Activated CD8-positive, alpha-beta T cell treated with anti-CD3 and anti-CD28 coated beads, Interleukin-2, amount 10 ng/mL, durations not matched to agents 7 days and 5 days (primary cell): Measurements from ENCODE around the gene TMEM38B. TPM values are rescaled to one million over a fixed set of nuclear protein-coding genes. Genes with fewer than 3 reads are reported as not detected.

ENCODE experiments used
- ATAC-seq: fragments of 150-1000 bp; cut with Tn5 transposase; one replicate; pipeline ENCODE4 v1.10.0; 2021; ENCODE audit warnings: moderate library complexity
- CTCF ChIA-PET: fragments of 350-600 bp; sonication (Branson Sonifier 250); formaldehyde crosslinking; loops from one replicate; lab custom pipeline; 2021; ENCODE audit warnings: antibody characterized with exemption; lab: Charles Lee
- POLR2A ChIA-PET: fragments of 350-600 bp; sonication (Branson Sonifier 250); formaldehyde crosslinking; loops from one replicate; lab custom pipeline; 2021; ENCODE audit warnings: antibody characterized with exemption; lab: Charles Lee
- DNase-seq: peaks from one replicate; pipeline ENCODE4 v3.0.0-alpha.2; 2020
- H3K27ac Mint-ChIP-seq: one replicate; pipeline ENCODE4 v1.8.0; 2021; ENCODE audit warnings: mild to moderate bottlenecking, mixed read lengths
- H3K27me3 Mint-ChIP-seq: one replicate; pipeline ENCODE4 v1.8.0; 2021; ENCODE audit warnings: low read depth, mixed read lengths
- H3K36me3 Mint-ChIP-seq: one replicate; pipeline ENCODE4 v1.8.0; 2021; ENCODE audit warnings: low read depth, mixed read lengths
- H3K4me1 Mint-ChIP-seq: one replicate; pipeline ENCODE4 v1.8.0; 2021; ENCODE audit warnings: low read depth, mixed read lengths
- H3K4me3 Mint-ChIP-seq: one replicate; pipeline ENCODE4 v1.8.0; 2021; ENCODE audit warnings: mild to moderate bottlenecking, mixed read lengths
- H3K9me3 Mint-ChIP-seq: one replicate; pipeline ENCODE4 v1.8.0; 2022; ENCODE audit warnings: mixed read lengths; ENCODE audit not compliant: insufficient read depth
- total RNA-seq, 2 experiments: library from RNA; stranded (reverse); gene quantifications; one replicate each; pipeline ENCODE4 v1.2.3, GENCODE V29; 2021

The TMEM38B gene
- 1 to 10 TPM; 6.4 to 7.5 TPM for total RNA-seq

DNA sequence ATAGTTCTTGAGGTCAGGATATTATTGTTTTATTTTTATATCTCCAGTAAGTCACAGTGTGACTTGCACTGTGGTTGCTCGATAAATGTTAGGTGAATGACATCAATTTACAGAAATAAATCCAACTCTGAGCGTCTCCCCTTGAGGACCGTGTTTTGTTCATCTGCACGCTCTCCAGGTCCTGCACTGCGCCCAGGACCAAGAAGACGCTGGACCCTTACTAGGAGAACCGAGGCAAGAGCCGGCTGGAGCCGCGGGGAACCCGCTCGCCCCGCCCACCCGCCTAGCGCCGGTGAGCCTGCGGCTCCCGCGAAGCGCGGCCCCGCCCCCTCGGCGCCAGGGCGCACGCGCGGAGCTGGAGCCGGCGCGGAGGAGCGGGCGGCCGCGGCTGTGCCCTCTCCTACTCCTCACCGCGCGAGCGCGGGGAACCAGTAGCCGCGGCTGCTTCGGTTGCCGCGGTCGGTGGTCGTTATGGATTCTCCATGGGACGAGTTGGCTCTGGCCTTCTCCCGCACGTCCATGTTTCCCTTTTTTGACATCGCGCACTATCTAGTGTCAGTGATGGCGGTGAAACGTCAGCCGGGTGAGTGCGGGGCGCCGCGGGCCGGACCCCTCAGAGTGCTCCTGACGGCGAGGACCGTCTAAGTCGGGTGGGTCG is at the start of gene TMEM38B:
TSS of gene TMEM38B (plus strand) at position 352 of the 658 bp plus-strand sequence. CDS start at position 472, 120 bp downstream.
- Mint-ChIP-seq H3K4me1 (peaks cover 15% of the 10 kb centered on the region), H3K4me3 (peak within 1 kb of the TSS; percentile 81), H3K27ac (peak within 1 kb of the TSS; percentile 48), H3K36me3 (no peaks in the 10 kb centered on the region), H3K27me3 (peaks cover 19% of the 10 kb centered on the region), H3K9me3 (no peaks in the 10 kb centered on the region)
- POLR2A ChIA-PET: interaction anchor here (1.0 kb wide), 1 partner anchor 13 kb away, joined by 3 read pairs; no protein-coding TSS in a partner anchor
- CTCF ChIA-PET: interaction anchor here (1.3 to 1.7 kb wide), 2 partner anchors 11 to 24 kb away, joined by 4 to 10 read pairs; no protein-coding TSS in a partner anchor
- DNase-seq (peak; percentile 76), ATAC-seq (peak; percentile 94)

- no peaks in the 10 kb centered on the region for H3K4me1 Mint-ChIP-seq
- no peaks in the 10 kb centered on the region for H3K9me3 Mint-ChIP-seq
- no peak for DNase-seq
- H3K36me3 Mint-ChIP-seq: peaks cover 4% of the 10 kb centered on the region
- ATAC-seq: no peak
- no peak overlapping the region for H3K4me3 Mint-ChIP-seq
- POLR2A ChIA-PET: no interaction called here
- H3K27me3 Mint-ChIP-seq: no peaks in the 10 kb centered on the region
- H3K27ac Mint-ChIP-seq: no peak overlapping the region
- CTCF ChIA-PET: interaction anchor here (1.5 kb wide), 1 partner anchor 9 kb away, joined by 4 read pairs; no protein-coding TSS in a partner anchor
Observed at GRCh38 chr9:105646879-105647594, 47.3 kb upstream of the TMEM38B start.

- ChIA-PET POLR2A (no interaction called here), CTCF (interaction anchor here (0.6 to 1.5 kb wide), 4 partner anchors 9 to 17 kb away, joined by 3 to 5 read pairs (median 4); no protein-coding TSS in a partner anchor)
- Mint-ChIP-seq H3K4me1 (no peaks in the 10 kb centered on the region), H3K4me3 (no peak overlapping the region), H3K27me3 (no peaks in the 10 kb centered on the region), H3K36me3 (peaks cover 2% of the 10 kb centered on the region), H3K27ac (no peak overlapping the region), H3K9me3 (no peaks in the 10 kb centered on the region)
- ATAC-seq: no peak
- DNase-seq: no peak
Observed at GRCh38 chr9:105647595-105648349, 46.6 kb upstream of the TMEM38B start.

- Mint-ChIP-seq H3K27me3 (peaks cover 18% of the 10 kb centered on the region), H3K36me3 (no peaks in the 10 kb centered on the region), H3K9me3 (no peaks in the 10 kb centered on the region), H3K4me1 (peaks cover 8% of the 10 kb centered on the region), H3K27ac (no peak overlapping the region), H3K4me3 (no peak overlapping the region)
- DNase-seq: no peak
- ChIA-PET POLR2A (no interaction called here), CTCF (interaction anchor here (1.2 kb wide), 1 partner anchor 14 kb away, joined by 3 read pairs; no protein-coding TSS in a partner anchor)
- ATAC-seq: no peak
Observed at GRCh38 chr9:105651806-105652205, 42.5 kb upstream of the TMEM38B start.

GRCh38 chr9:105656131-105656921 is 38.0 kb upstream of the TMEM38B start:
- ChIA-PET CTCF (no interaction called here), POLR2A (no interaction called here)
- peaks cover 37% of the 10 kb centered on the region for H3K27me3 Mint-ChIP-seq
- no peak overlapping the region for H3K27ac Mint-ChIP-seq
- DNase-seq (no peak), ATAC-seq (peak; percentile 70)
- no peaks in the 10 kb centered on the region for H3K9me3 Mint-ChIP-seq
- H3K4me3 Mint-ChIP-seq: peak overlapping the region; percentile 65
- peaks cover 8% of the 10 kb centered on the region for H3K4me1 Mint-ChIP-seq
- no peaks in the 10 kb centered on the region for H3K36me3 Mint-ChIP-seq

GRCh38 chr9:105658351-105658750 is 36.0 kb upstream of the TMEM38B start:
- Mint-ChIP-seq H3K4me3 (no peak overlapping the region), H3K9me3 (no peaks in the 10 kb centered on the region), H3K36me3 (no peaks in the 10 kb centered on the region), H3K27me3 (peaks cover 37% of the 10 kb centered on the region), H3K4me1 (peaks cover 8% of the 10 kb centered on the region), H3K27ac (no peak overlapping the region)
- POLR2A ChIA-PET: no interaction called here
- ATAC-seq (no peak), DNase-seq (no peak)
- CTCF ChIA-PET: interaction anchor here (1.4 kb wide), 1 partner anchor 17 kb away, joined by 3 read pairs; no protein-coding TSS in a partner anchor

GRCh38 chr9:105661011-105661410 is 33.3 kb upstream of the TMEM38B start:
- H3K36me3 Mint-ChIP-seq: no peaks in the 10 kb centered on the region
- no peaks in the 10 kb centered on the region for H3K9me3 Mint-ChIP-seq
- H3K27ac Mint-ChIP-seq: no peak overlapping the region
- ChIA-PET CTCF (interaction anchor here (1.0 to 1.6 kb wide), 2 partner anchors 52 to 57 kb away, joined by 3 read pairs; no protein-coding TSS in a partner anchor), POLR2A (no interaction called here)
- H3K27me3 Mint-ChIP-seq: peaks cover 26% of the 10 kb centered on the region
- ATAC-seq (no peak), DNase-seq (no peak)
- peaks cover 8% of the 10 kb centered on the region for H3K4me1 Mint-ChIP-seq
- no peak overlapping the region for H3K4me3 Mint-ChIP-seq

DNA sequence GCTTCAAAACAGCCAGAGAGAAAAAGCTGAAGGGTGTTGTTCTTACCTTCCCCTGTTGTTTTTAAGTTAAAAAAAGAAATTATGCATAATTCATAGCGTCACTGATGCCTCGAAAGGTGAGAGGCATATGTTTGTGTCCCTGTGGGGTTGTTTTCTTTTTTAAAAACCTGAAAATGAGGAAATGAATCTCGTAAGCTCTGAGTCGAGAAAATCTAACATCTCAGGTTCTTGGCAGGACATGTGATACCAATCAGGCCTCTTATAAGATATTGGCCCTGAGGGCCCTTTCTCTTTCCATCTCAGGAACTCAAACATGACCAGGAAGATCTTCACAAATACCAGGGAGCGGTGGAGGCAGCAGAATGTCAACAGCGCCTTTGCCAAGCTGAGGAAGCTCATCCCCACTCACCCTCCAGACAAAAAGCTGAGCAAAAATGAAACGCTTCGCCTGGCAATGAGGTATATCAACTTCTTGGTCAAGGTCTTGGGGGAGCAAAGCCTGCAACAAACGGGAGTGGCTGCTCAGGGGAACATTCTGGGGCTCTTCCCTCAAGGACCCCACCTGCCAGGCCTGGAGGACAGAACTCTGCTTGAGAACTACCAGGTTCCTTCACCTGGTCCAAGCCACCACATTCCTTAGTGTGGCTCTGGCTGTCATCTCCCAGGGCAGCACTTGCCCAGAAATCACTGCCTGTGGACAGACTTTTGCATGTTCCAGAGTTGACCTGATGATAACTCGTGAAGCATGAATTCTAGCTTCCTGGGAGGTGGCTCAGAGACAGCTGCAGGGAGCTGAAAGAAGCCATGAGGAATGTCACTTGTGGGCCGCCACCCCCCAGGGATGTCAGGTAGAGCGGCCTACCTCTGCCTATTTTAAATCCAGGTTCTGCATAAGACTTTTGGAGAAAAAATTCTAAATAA is 31.9 kb upstream of the TMEM38B start, which contains the start of gene TAL2:
TSS of gene TAL2 (plus strand) at position 274 of the 921 bp plus-strand sequence. CDS start at position 314, 40 bp downstream.
- Mint-ChIP-seq H3K27me3 (peaks cover 15% of the 10 kb centered on the region), H3K4me3 (no peak within 1 kb of the TSS), H3K27ac (no peak within 1 kb of the TSS), H3K4me1 (no peaks in the 10 kb centered on the region), H3K36me3 (no peaks in the 10 kb centered on the region), H3K9me3 (no peaks in the 10 kb centered on the region)
- CTCF ChIA-PET: interaction anchor here (1.6 kb wide), 1 partner anchor 54 kb away, joined by 3 read pairs; no protein-coding TSS in a partner anchor
- DNase-seq: no peak
- ATAC-seq: no peak
- POLR2A ChIA-PET: no interaction called here

DNA sequence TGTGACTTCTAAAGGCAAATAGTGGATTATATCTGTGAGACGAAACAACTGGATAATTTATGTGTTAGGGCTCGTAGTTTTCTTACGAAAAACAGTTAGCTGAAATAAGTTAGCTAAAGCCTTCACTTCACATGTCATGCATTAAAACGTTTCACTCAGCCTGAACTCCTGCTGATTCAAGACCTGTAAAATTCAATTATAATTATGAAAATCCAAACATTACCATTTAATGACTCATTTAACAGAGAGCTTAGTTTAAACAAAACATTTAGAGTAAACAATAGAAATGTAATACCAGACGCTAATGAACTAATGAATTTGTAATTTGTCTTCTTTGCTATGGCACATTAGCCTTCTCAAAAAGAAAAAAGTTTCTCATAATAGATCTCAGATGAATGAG is 30.4 kb upstream of the TMEM38B start:
- no peak for DNase-seq
- H3K9me3 Mint-ChIP-seq: no peaks in the 10 kb centered on the region
- no peaks in the 10 kb centered on the region for H3K4me1 Mint-ChIP-seq
- ChIA-PET POLR2A (no interaction called here), CTCF (no interaction called here)
- H3K27me3 Mint-ChIP-seq: peaks cover 6% of the 10 kb centered on the region
- no peak overlapping the region for H3K27ac Mint-ChIP-seq
- H3K4me3 Mint-ChIP-seq: no peak overlapping the region
- ATAC-seq: no peak
- H3K36me3 Mint-ChIP-seq: no peaks in the 10 kb centered on the region

- no peak overlapping the region for H3K27ac Mint-ChIP-seq
- H3K36me3 Mint-ChIP-seq: no peaks in the 10 kb centered on the region
- ChIA-PET CTCF (no interaction called here), POLR2A (no interaction called here)
- DNase-seq (no peak), ATAC-seq (no peak)
- no peaks in the 10 kb centered on the region for H3K9me3 Mint-ChIP-seq
- no peaks in the 10 kb centered on the region for H3K4me1 Mint-ChIP-seq
- H3K27me3 Mint-ChIP-seq: peaks cover 6% of the 10 kb centered on the region
- no peak overlapping the region for H3K4me3 Mint-ChIP-seq
Observed at GRCh38 chr9:105667867-105668266, 26.5 kb upstream of the TMEM38B start.
